HEK293 (cell line): Measurements from ENCODE around the gene IVNS1ABP.
A peak's percentile ranks its signal among the peaks of the same experiment; 100 is the strongest.

Experiments
- GLI4 ChIP-seq: fragments of 450-650 bp; formaldehyde crosslinking; IDR thresholded peaks from 2 replicates; pipeline ENCODE4 v1.5.1; 2016; ENCODE audit warnings: missing biosample characterization, missing genetic modification characterization
- KLF1 ChIP-seq: fragments of 450-650 bp; formaldehyde crosslinking; IDR thresholded peaks from 2 replicates; pipeline ENCODE4 v1.5.1; 2016; ENCODE audit warnings: missing biosample characterization, missing genetic modification characterization
- REST ChIP-seq: fragments of 450-650 bp; formaldehyde crosslinking; IDR thresholded peaks from 2 replicates; pipeline ENCODE4 v1.5.1; 2016; ENCODE audit warnings: missing biosample characterization, missing genetic modification characterization
- YY1 ChIP-seq: fragments of 450-650 bp; formaldehyde crosslinking; IDR thresholded peaks from 2 replicates; pipeline ENCODE4 v1.5.1; 2018; ENCODE audit warnings: missing biosample characterization, missing genetic modification characterization
- ZBTB49 ChIP-seq: fragments of 450-650 bp; formaldehyde crosslinking; IDR thresholded peaks from 2 replicates; pipeline ENCODE4 v1.5.1; 2016; ENCODE audit warnings: missing biosample characterization, missing genetic modification characterization, low read depth
- ZBTB6 ChIP-seq: fragments of 450-650 bp; formaldehyde crosslinking; IDR thresholded peaks from 2 replicates; pipeline ENCODE4 v1.5.1; 2017; ENCODE audit warnings: missing biosample characterization, missing genetic modification characterization
- ZFP41 ChIP-seq: fragments of 450-650 bp; formaldehyde crosslinking; IDR thresholded peaks from 2 replicates; pipeline ENCODE4 v1.5.1; 2016; ENCODE audit warnings: missing biosample characterization, missing genetic modification characterization, borderline replicate concordance
- ZIC2 ChIP-seq: fragments of 450-650 bp; formaldehyde crosslinking; IDR thresholded peaks from 2 replicates; pipeline ENCODE4 v1.5.1; 2016; ENCODE audit warnings: missing biosample characterization, missing genetic modification characterization
- ZNF175 ChIP-seq: fragments of 450-650 bp; formaldehyde crosslinking; IDR thresholded peaks from 2 replicates; pipeline ENCODE4 v1.5.1; 2016; ENCODE audit warnings: missing biosample characterization, missing genetic modification characterization
- ZNF23 ChIP-seq: fragments of 450-650 bp; formaldehyde crosslinking; IDR thresholded peaks from 2 replicates; pipeline ENCODE4 v1.5.1; 2016; ENCODE audit warnings: missing biosample characterization, missing genetic modification characterization, borderline replicate concordance
- ZNF274 ChIP-seq, 2 experiments: fragments of 200-500 bp in 1 of 2; fragments of 450-650 bp in 1 of 2; sonication (Bioruptor generic) in 1 of 2; formaldehyde crosslinking in 1 of 2; IDR thresholded peaks; 2 replicates each; pipeline versions ENCODE4 v1.5.1 to v1.6.1; 2014 to 2016; ENCODE audit warnings: borderline replicate concordance in 1 of 2, inconsistent platforms in 1 of 2, low read length in 1 of 2, missing biosample characterization in 1 of 2, missing genetic modification characterization in 1 of 2
- ZNF324 ChIP-seq: fragments of 450-650 bp; formaldehyde crosslinking; IDR thresholded peaks from 2 replicates; pipeline ENCODE4 v1.5.1; 2016; ENCODE audit warnings: missing biosample characterization, missing genetic modification characterization
- ZNF335 ChIP-seq: fragments of 450-650 bp; formaldehyde crosslinking; conservative IDR thresholded peaks from 2 replicates; pipeline ENCODE4 v1.5.1; 2016; ENCODE audit warnings: missing biosample characterization, missing genetic modification characterization
- ZNF529 ChIP-seq: fragments of 450-650 bp; formaldehyde crosslinking; IDR thresholded peaks from 2 replicates; pipeline ENCODE4 v1.5.1; 2017; ENCODE audit warnings: missing genetic modification characterization, missing biosample characterization; ENCODE audit not compliant: insufficient replicate concordance
- ZNF561 ChIP-seq: fragments of 450-650 bp; IDR thresholded peaks from 2 replicates; pipeline ENCODE4 v1.5.1; 2018; ENCODE audit warnings: missing biosample characterization, missing genetic modification characterization, borderline replicate concordance
- ZNF571 ChIP-seq: fragments of 450-650 bp; formaldehyde crosslinking; IDR thresholded peaks from 2 replicates; pipeline ENCODE4 v1.5.0; 2017; ENCODE audit warnings: missing biosample characterization, missing genetic modification characterization
- ZNF626 ChIP-seq: fragments of 450-650 bp; sonication (Bioruptor Pico); formaldehyde crosslinking; IDR thresholded peaks from 2 replicates; pipeline ENCODE4 v1.5.1; 2018; ENCODE audit warnings: missing biosample characterization, missing genetic modification characterization, inconsistent platforms
- ZNF639 ChIP-seq: fragments of 450-650 bp; formaldehyde crosslinking; IDR thresholded peaks from 2 replicates; pipeline ENCODE4 v1.5.1; 2016; ENCODE audit warnings: missing biosample characterization, missing genetic modification characterization
- ZSCAN18 ChIP-seq: fragments of 450-650 bp; formaldehyde crosslinking; IDR thresholded peaks from 2 replicates; pipeline ENCODE4 v1.5.1; 2016; ENCODE audit warnings: missing biosample characterization, missing genetic modification characterization
- TF ChIP-seq, protein P1 (sequence below): fragments of 450-650 bp; formaldehyde crosslinking; IDR thresholded peaks from 2 replicates; pipeline ENCODE4 v1.5.1; 2017; ENCODE audit warnings: missing biosample characterization, missing genetic modification characterization
- TF ChIP-seq, protein P2 (sequence below): fragments of 450-650 bp; formaldehyde crosslinking; IDR thresholded peaks from 2 replicates; pipeline ENCODE4 v1.5.1; 2016; ENCODE audit warnings: missing biosample characterization, missing genetic modification characterization
- TF ChIP-seq, protein P3 (sequence below): fragments of 450-650 bp; formaldehyde crosslinking; IDR thresholded peaks from 2 replicates; pipeline ENCODE4 v1.5.1; 2016; ENCODE audit warnings: missing biosample characterization, missing genetic modification characterization

IVNS1ABP gene

GRCh38 chr1:185317034-185317885 lies at the start of gene IVNS1ABP (continued):
- TF ChIP-seq, protein P1, sequence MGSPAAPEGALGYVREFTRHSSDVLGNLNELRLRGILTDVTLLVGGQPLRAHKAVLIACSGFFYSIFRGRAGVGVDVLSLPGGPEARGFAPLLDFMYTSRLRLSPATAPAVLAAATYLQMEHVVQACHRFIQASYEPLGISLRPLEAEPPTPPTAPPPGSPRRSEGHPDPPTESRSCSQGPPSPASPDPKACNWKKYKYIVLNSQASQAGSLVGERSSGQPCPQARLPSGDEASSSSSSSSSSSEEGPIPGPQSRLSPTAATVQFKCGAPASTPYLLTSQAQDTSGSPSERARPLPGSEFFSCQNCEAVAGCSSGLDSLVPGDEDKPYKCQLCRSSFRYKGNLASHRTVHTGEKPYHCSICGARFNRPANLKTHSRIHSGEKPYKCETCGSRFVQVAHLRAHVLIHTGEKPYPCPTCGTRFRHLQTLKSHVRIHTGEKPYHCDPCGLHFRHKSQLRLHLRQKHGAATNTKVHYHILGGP (tag by site-specific recombination): no peak
- TF ChIP-seq ZNF529: no peak
- TF ChIP-seq ZNF571: no peak
- no peak; the same call in 1 of the 2 replicates for TF ChIP-seq YY1
- no peak; the same call in 1 of the 2 replicates for TF ChIP-seq ZNF561 (tag by site-specific recombination)
- no peak for TF ChIP-seq ZFP41 (tag by site-specific recombination)
- TF ChIP-seq, protein P2, sequence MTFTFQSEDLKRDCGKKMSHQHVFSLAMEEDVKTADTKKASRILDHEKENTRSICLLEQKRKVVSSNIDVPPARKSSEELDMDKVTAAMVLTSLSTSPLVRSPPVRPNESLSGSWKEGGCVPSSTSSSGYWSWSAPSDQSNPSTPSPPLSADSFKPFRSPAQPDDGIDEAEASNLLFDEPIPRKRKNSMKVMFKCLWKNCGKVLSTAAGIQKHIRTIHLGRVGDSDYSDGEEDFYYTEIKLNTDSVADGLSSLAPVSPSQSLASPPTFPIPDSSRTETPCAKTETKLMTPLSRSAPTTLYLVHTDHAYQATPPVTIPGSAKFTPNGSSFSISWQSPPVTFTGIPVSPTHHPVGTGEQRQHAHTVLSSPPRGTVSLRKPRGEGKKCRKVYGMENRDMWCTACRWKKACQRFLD (tag by site-specific recombination): no peak
- TF ChIP-seq ZSCAN18 (tag by site-specific recombination): no peak
- TF ChIP-seq REST (tag by site-specific recombination): peak; percentile 37; the same call in 1 of the 2 replicates
- peak; percentile 78 for TF ChIP-seq ZNF324 (tag by site-specific recombination)
- peak; percentile 29; the same call in 1 of the 2 replicates for TF ChIP-seq KLF1 (tag by site-specific recombination)
- TF ChIP-seq ZBTB6: no peak
- peak; percentile 48; the same call in 1 of the 2 replicates for TF ChIP-seq GLI4
- TF ChIP-seq ZBTB49 (tag by site-specific recombination): no peak
- TF ChIP-seq ZIC2 (tag by site-specific recombination): peak; percentile 13; the same call in 1 of the 2 replicates
- TF ChIP-seq ZNF23 (tag by site-specific recombination): no peak
- TF ChIP-seq ZNF639 (tag by site-specific recombination): peak; percentile 8; the same call in 1 of the 2 replicates
- TF ChIP-seq ZNF626 (tag by site-specific recombination): no peak
- TF ChIP-seq ZNF274 (IDR thresholded peaks at IDR 0.05; ENCODE audit: low read length): no peak
- no peak for TF ChIP-seq ZNF274 (tag by site-specific recombination; IDR thresholded peaks at IDR 0.05; ENCODE audit: borderline replicate concordance)
- TF ChIP-seq ZNF175 (tag by site-specific recombination): no peak
- TF ChIP-seq, protein P3, sequence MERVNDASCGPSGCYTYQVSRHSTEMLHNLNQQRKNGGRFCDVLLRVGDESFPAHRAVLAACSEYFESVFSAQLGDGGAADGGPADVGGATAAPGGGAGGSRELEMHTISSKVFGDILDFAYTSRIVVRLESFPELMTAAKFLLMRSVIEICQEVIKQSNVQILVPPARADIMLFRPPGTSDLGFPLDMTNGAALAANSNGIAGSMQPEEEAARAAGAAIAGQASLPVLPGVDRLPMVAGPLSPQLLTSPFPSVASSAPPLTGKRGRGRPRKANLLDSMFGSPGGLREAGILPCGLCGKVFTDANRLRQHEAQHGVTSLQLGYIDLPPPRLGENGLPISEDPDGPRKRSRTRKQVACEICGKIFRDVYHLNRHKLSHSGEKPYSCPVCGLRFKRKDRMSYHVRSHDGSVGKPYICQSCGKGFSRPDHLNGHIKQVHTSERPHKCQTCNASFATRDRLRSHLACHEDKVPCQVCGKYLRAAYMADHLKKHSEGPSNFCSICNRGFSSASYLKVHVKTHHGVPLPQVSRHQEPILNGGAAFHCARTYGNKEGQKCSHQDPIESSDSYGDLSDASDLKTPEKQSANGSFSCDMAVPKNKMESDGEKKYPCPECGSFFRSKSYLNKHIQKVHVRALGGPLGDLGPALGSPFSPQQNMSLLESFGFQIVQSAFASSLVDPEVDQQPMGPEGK: peak; percentile 93
- peak; percentile 95 for TF ChIP-seq ZNF335 (tag by site-specific recombination)
